GM23248 (cell line): ENCODE data around the gene ALG14.

Source experiments
- EZH2 ChIP-seq: fragments of 200-600 bp; sonication (generic); IDR thresholded peaks from 2 replicates; pipeline ENCODE4 v1.6.1; 2018; ENCODE audit warnings: antibody characterized with exemption, mild to moderate bottlenecking; ENCODE audit not compliant: insufficient read depth, poor library complexity, severe bottlenecking
- EZH2phosphoT487 ChIP-seq: fragments of 200-600 bp; sonication (generic); IDR thresholded peaks from 2 replicates; pipeline ENCODE4 v1.6.1; 2018; ENCODE audit warnings: antibody characterized with exemption, moderate library complexity, mild to moderate bottlenecking, low read depth; ENCODE audit not compliant: insufficient read depth

DNA sequence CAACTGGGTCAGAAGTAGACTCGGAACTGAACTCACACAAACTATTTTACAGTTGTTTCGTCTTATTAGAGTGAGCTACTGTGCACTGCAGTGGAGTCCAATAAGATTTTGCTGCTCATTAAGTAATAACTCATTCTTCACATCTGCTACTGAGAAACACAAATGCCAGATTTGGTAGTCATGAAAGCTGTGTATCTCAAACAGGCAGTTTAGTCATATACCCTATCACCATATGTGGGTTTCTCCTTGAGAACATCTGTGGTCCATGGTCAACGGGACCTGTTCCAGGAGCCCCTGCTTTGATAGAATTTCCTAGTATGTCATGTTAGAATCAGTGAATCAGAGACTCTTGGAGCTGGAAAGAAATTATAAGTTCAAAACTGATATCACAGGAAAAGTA is 60.4 kb downstream of the ALG14 start:
- TF ChIP-seq EZH2 (no peak), EZH2phosphoT487 (no peak)
